Islet of Langerhans (tissue), 1 donor: ENCODE results near the gene CROCC.
"Not testable (repeated sequence)": the region's sequence is repeated elsewhere in the genome, so short reads cannot be mapped to it uniquely, and the experiment has no call there.

Experiments used
- FAIRE-seq: peaks from one replicate; lab custom pipeline; 2011; peaks lifted over from hg19 to GRCh38; lab: Jason Lieb, UNC

The CROCC gene, protein sequence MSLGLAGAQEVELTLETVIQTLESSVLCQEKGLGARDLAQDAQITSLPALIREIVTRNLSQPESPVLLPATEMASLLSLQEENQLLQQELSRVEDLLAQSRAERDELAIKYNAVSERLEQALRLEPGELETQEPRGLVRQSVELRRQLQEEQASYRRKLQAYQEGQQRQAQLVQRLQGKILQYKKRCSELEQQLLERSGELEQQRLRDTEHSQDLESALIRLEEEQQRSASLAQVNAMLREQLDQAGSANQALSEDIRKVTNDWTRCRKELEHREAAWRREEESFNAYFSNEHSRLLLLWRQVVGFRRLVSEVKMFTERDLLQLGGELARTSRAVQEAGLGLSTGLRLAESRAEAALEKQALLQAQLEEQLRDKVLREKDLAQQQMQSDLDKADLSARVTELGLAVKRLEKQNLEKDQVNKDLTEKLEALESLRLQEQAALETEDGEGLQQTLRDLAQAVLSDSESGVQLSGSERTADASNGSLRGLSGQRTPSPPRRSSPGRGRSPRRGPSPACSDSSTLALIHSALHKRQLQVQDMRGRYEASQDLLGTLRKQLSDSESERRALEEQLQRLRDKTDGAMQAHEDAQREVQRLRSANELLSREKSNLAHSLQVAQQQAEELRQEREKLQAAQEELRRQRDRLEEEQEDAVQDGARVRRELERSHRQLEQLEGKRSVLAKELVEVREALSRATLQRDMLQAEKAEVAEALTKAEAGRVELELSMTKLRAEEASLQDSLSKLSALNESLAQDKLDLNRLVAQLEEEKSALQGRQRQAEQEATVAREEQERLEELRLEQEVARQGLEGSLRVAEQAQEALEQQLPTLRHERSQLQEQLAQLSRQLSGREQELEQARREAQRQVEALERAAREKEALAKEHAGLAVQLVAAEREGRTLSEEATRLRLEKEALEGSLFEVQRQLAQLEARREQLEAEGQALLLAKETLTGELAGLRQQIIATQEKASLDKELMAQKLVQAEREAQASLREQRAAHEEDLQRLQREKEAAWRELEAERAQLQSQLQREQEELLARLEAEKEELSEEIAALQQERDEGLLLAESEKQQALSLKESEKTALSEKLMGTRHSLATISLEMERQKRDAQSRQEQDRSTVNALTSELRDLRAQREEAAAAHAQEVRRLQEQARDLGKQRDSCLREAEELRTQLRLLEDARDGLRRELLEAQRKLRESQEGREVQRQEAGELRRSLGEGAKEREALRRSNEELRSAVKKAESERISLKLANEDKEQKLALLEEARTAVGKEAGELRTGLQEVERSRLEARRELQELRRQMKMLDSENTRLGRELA (N-terminal part only)

DNA sequence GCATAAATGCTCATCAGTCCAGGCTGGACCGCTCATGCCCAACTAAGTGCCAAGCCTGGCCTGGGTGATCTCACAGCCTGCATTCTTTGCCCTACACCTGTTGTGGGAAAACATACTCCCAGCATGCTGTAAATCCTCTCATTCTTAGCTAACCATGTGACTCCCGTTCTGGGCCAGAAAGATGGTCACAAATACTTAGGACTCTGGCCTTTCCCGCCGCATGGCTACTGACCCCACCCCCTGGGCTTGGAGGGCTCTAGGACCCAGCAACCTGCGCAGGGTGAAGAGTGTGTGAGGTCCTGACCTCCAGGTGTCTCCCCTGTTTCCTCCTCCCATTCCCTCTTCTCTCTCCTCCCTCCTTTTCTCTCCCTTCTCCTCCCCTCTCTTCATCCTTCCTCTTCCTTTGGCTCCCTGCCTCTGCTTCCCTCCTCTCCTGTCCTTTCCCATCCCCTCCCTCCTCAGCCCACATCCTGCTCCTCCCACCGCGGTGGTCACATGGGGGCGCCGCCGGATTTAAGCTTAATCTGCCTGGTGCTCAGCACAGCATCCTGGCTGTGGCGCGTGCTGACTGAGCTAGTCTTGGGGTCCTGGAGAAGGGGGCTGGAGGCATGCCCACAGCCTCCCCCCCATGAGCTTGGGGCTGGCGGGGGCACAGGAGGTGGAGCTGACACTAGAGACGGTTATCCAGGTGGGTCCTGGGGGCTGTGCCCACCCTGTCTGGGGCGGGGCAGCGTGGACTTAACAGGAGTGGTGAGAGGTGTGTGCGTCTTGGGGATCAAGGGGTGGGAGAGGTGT, at the start of gene CROCC:
Gene CROCC (plus strand): TSS at position 541 of the 795 bp plus-strand sequence. CDS start 88 bp downstream, at position 629.
- no peak for FAIRE-seq

DNA sequence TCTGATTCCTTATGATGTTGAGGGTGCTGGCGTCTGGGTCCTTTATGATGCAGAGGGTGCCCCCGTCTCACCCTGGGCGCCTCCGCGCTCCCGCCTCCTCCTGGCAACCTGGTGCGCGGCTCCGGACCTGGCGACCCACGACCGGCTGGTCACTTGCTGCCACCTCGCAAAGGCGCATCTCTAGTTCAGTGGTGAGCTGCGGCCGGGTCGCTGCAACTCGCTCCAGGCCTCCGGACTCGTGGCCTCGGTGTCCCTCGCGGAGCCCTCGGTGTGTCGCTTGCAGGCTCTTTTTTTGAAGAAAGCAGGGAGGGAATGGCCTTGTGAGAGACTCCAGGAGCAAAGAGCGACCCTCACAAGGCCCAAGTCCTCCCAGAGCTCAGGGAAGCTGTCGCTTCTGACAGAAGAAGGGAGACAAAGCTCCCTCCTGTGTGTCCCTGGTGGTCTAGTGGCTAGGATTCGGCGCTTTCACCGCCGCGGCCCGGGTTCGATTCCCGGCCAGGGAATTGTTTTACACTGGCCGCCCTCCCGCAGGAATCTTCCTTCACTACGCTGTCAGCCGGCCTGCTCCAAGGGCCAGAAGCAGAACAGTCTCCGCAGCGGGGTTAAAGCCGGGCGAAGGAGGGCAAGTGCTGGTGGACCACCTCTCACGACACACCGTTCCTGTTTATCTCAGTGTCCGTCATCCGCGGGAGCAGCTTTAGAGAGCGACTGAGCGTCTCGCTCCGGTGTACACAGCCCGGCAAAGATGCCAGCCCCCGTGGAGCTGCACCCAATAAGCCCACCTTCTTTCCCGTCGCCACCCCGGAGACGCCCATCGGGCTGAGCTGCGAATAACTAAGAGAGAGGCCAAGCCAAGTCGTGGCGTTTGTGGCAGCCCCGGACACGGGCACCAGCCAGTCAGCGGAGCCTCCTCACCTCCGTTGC, 49.3 kb upstream of the CROCC start:
- FAIRE-seq = not testable (repeated sequence)

DNA sequence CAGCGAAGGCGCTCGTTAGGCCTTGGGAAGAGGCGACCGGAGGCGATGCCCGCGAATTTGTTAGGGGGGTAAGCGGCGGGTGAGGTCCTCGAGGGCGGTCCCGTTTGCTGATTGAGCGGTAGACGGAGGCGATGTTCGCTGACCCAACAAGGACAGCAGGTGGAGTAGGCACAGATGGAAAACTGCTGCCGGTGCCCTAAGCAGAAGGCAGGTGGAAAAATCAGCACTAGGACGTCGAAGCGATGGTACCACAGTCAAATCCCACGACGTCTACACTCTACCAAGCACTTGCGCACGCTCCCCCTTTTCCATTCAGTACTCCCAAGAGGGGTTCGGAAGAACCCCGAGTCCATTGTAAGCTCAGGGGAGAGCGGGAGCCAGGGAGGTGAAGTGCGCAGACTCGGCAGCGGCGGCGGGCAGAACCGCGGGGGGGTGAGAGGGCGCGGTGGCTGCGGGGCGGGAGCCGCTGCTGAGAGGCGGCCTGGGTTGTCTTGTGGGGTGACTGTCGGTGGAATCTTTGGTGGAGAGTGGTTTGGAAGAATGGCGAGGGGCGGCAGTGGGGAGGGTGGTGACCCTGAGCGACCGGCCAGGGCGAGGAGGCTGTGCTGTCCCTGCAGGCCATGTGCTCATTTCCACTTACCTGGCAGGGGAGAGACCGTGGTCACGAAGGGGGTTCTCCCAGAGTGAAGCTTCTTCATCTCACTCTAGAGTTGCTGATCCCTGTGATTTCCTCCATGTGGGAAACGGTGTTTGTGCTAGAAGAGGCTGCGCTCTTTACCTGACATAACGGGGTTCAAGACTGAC, 48.5 kb upstream of the CROCC start:
- FAIRE-seq = not testable (repeated sequence)

DNA sequence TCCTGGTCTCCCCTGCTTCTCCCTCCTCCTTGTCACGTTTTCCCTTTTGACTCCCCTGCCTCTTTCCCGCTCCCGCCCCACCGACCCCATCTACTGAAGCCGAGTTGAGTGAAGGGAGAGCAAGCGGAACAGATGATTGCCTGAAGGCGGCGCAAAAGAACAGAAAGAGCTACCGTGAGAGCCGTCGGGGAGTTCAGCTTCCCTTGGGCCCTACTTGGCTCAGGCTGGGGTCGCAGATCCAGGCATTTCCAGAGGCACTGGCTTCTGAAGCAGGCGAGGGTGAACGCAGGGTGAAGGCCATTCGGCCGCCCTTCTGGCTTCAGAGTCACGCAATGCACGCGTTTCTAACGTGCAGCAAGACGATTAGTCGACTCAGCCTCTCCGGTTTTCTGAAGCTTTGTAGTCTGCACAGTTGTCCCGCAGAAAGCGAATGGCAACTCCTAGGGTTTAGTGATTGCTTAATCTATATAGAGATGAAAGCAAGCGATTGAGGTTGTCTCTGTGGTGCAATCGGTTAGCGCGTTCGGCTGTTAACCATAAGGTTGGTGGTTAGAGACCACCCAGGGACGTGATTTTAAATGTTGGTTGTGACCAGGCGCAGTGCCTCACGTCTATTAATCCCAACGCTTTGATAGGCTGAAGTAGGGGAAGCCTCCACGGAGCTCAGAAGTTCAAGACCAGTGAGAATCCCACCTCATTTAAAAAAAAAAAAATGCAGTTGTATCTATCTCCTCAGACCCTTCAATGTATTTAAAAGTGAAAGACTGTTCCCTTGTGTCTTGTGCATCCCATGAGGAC, 46.6 kb upstream of the CROCC start:
- not testable (repeated sequence) for FAIRE-seq

DNA sequence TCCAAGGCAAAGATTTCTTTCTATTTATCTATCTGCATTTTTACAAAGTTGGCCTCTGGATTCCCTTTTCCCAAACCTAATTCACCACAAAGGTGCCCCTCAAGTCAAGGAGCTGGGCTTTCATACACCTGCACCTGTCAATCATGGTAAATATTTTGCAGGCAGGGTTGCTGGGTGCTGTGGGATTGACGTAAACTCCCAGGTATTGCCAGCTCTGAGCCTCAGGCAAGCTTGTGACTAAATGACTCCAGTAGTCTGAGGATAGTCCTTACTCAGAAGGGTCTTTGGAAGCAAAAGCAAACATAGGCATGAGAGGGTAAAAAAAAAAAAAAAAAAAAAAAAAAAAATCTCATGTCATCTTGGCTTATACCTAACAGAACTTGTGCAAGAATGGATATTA, 40.0 kb upstream of the CROCC start:
- not testable (repeated sequence) for FAIRE-seq

DNA sequence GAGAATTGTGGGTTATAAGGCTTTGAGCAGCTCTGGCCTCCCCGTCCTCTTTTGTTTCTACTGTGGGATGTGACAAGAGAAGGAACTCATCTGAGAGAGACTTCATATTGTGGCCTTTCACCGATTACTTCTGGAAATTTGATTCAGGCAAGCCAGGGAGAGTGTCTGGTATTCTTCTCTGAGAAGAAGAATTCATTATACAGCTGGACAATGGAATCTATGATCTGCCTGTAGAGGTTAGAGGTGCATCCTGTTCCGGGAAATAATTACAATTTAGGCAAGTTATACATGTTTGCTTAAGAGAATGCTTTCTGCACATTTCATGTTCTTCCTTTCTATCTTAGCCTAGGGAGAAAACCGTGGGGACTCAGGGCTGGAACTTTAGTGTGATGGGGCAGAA, 38.7 kb upstream of the CROCC start:
- FAIRE-seq = no peak

DNA sequence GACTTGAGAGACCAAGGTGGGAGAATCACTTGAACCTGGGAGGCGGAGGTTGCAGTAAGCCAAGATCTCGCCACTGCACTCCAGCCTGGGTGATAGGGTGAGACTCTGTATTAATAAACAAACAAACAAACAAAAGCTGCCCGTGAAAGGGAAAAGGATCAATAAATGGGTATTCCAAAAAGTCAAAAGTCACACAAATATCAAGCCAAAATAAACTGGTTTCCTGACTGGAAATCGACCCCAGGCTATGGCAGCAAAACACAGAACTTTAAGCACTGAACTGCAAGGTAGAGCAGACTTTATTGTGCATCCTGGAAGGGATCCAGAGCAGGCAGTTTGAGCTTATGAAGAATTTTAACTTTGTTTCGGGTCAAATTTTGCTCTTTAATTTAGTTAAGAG, 37.2 kb upstream of the CROCC start:
- FAIRE-seq = not testable (repeated sequence)

DNA sequence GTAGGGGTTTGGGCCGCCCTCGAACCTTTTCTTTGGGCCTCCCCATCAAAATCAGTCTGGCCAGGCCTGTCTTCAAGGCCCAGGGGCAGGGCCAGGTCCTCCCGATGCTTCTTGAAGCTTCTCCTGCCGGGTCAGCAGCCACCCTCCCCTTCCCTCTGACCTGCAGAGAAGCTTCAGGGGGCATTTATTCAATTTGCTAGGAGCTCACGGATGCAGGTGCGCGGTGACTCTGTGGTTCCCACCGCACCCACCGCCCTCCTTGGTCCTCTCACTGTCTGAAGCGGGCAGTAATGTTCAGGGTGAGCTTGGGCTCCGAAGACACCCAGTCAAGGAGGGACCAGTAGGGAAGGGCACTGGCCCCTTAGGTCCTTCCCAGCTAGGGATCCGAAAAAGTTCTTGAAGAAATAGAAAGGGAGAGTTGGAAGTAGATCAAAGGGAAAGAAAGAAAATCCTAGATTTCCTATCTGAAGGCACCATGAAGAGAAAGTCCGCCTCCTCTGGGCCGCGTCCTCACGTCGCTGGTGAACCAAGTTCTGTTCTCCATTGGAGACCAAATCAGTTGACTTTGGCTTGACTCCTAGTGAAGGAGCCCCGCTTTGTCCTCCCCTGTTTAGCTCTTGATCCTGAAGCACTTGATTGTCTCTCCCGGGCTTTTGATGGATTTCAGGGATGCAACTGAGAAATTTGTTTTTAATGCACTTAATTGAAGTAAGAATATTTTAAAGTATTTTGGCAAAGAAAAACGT, 34.7 kb upstream of the CROCC start:
- FAIRE-seq = no peak

DNA sequence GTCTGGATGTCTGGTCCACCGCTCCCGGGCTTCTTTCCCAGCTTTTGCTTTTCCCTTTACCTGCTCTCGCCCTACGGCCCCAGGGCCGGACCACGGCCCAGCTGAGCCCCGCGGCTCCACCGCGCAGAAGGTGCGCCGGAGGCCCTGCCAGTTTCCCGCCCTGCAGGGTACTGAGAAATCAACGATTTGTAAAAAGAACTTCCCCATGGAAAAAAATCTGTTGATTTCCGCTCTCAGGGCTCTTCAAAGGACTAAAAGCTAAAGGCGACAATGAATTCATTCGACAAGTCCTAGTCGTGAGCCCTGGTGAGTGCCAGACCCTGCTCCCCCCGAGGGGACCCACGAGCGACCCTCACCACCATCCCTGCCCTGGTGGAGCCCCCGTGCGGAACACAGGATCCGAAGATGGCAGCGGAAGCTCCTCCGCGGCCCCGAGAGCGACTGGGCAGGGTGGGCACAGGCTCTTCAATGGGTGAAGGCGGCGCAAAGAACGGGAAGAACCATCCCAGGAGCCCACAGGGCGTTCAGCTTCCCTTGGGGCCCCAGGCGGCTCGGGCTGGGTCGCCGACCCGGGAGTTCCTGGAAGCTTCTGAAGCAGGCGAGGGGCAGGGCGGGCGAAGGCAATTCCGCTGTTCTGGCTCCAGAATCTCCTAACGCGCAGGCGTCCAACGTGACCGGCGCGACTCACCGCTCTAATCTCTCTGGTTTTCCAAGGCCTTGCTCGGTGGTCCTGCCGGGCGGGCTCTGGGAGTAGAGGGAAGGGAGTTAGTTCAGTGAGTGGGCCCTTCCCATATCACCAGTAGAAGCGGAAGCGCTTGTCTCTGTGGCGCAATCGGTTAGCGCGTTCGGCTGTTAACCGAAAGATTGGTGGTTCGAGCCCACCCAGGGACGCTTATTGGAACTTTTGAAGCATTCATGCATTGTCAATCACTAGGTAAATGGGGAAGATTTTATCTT, 32.6 kb upstream of the CROCC start:
- no peak for FAIRE-seq

DNA sequence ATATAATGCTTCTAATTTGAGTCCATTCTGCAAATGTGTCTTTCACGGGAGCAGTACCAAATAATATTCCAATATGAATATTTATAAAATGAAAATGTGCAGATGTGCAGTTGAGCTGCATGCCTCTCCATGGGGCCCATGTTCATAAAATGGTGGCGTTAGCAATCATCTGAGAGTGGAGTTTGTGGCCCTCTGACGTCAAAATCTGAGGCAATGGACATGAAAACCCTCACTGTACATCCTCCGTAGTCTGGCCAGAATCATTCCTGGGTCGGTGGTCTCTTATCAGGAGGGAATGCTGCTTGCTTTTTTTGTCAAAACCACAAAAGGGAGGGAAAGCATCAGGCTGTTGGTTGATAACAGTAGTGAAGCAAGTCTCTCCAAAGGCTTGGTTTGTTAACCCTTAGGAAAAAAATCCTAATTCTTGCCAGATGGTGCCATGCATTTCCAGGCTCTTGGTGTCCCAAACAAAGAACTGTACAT, 31.2 kb upstream of the CROCC start:
- not testable (repeated sequence) for FAIRE-seq

DNA sequence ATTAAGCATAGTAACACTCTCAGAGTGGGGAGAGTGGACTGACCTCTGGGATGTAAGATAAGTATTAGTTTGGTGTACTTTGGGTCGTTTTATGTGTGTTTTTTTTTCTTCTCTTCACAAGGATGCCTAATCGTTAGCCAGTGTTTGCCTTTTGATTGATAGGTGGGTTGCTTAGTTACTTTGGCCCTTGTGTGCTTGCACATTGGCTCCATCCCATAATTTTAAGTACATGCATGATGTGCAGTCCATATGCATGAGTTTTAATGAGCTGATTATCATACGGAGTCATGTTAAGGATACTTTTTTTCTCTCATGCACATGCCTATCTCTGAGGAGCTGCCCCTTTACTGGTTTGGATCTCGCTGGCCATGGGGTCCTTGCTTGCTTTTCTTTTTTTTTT, 30.7 kb upstream of the CROCC start:
- FAIRE-seq = not testable (repeated sequence)

DNA sequence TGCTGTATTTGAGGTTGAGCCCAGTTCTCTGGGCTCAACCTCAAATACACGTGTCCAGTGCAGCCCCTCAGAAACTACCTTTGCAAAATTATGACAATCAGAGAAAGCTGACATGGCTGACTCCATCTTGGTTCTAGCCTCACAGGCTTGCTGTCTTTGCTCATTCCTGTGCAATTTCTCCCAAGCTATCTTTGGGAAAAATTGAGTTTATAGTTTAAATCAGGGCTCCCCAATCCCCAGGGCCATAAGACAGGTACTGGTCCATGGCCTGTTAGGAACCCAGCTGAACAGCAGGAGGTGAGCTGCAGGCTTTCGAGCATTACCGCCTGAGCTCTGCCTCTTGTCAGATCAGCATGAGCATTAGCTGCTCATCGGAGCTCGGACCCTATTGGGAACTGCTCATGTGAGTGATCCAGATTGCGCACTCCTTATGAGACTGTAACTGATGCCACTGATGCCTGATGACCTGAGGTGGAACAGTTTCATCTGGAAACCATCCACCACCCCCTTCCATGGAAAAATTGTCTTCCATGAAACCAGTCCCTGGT, 28.7 kb upstream of the CROCC start:
- FAIRE-seq = not testable (repeated sequence)

DNA sequence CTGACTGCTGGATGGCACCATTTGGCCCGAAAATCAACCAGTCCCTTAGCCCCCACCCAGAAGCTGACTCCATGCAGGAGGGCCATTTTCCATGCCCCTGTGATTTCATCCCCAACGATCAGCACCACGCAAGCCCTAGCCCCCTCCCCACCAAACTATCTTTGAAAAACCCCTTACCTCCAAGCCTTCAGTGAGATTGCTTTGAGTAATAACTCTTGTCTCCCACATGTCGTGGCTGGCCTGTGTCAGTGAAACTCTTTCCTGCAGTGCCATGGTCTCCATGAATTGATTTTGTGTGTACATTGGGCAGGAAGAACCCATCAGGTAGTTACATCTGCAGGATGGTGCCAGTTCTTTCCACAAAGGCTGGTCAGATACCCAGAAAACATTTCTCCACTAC, 27.9 kb upstream of the CROCC start:
- not testable (repeated sequence) for FAIRE-seq

DNA sequence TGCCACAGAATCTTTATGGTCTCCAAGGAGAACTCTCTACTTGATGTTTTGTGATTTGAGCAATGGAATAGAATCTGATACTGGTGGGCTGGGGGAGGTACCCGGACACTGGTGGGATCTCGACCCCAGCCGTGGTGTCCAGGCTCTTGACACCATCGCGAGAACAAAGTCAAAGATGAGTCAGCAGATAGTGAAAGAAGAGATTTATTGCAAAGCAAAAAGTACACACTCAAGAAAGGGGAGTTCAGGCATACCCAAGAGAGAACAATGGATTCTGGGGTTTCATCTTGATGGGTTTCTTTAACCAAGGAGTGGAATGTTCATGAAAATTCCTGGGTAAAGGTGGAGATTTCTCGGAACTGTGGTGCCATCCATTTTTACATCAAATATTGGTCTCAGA, 27.4 kb upstream of the CROCC start:
- FAIRE-seq = not testable (repeated sequence)

DNA sequence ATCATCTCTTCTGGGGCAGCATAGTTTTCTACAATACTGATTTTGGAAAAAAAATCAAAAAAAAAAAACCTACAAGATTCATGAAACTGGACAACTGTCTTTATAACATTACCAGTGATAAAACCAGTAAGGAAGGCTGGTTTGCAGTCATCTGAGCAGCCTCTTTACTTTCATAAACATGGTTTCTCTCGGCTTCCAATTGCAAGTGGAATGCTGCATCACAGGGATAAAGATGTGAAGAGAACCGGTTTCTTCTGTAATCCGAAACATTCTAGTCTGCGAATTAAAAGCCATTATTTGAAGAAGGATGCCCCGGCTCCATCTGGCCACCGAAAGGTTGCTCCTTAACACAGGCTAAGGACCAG, 26.5 kb upstream of the CROCC start:
- not testable (repeated sequence) for FAIRE-seq

DNA sequence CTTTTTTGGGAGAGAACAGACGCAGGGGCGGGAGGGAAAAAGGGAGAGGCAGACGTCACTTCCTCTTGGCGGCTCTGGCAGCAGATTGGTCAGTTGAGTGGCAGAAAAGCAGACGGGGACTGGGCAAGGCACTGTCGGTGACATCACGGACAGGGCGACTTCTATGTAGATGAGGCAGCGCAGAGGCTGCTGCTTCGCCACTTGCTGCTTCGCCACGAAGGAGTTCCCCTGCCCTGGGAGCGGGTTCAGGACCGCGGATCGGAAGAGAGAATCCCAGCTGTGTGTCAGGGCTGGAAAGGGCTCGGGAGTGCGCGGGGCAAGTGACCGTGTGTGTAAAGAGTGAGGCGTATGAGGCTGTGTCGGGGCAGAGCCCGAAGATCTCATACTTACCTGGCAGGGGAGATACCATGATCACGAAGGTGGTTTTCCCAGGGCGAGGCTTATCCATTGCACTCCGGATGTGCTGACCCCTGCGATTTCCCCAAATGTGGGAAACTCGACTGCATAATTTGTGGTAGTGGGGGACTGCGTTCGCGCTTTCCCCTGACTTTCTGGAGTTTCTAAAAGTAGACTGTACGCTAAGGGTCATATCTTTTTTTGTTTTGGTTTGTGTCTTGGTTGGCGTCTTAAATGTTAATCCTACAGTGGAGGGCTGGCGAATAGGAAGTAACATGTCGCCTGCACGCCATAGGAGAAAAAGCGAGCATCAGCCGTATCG, 26.0 kb upstream of the CROCC start, which contains the start of gene RNU1-2:
Gene RNU1-2 (plus strand): TSS at position 383 of the 718 bp plus-strand sequence.
- not testable (repeated sequence) for FAIRE-seq
